GM12878 (cell line): ENCODE data around the gene OR6B3. TPM values are rescaled to one million over a fixed set of nuclear protein-coding genes. Genes with fewer than 3 reads are reported as not detected.

Experiments used
- ATAC-seq: fragments of 200-7000 bp; cut with Tn5 transposase; 3 replicates; pipeline ENCODE4 v1.9.1; 2020; ENCODE audit warnings: mild to moderate bottlenecking, moderate library complexity
- BruUV-seq: library from RNA; stranded (reverse); fragments of 400-500 nt; replicated peaks from 2 replicates; lab custom pipeline; 2021; lab: Mats Ljungman, UMichigan
- CTCF ChIA-PET: fragments of 300-600 bp; sonication (Branson Sonifier 250); formaldehyde crosslinking; extraction: SDS; loops from one replicate; lab custom pipeline; 2021; ENCODE audit warnings: inconsistent platforms; lab: Yijun Ruan, JAX
- POLR2A ChIA-PET: fragments of 350-600 bp; formaldehyde crosslinking; extraction: SDS; loops from one replicate; lab custom pipeline; 2021; ENCODE audit warnings: inconsistent platforms; lab: Charles Lee
- RAD21 ChIA-PET: fragments of 300-600 bp; sonication (Branson Sonifier 250); formaldehyde crosslinking; loops from one replicate; lab custom pipeline; 2023; ENCODE audit warnings: antibody characterized with exemption; ENCODE audit not compliant: unreplicated experiment; lab: Charles Lee
- SMC1A ChIA-PET: fragments of 300-600 bp; sonication (Branson Sonifier 250); formaldehyde crosslinking; loops from one replicate; lab custom pipeline; 2023; ENCODE audit not compliant: unreplicated experiment, uncharacterized antibody; lab: Charles Lee
- DNase-seq: peaks from one replicate; pipeline ENCODE4 v3.0.0-alpha.2; 2011; ENCODE audit warnings: low read depth, low spot score
- FAIRE-seq: peaks from 3 replicates; lab custom pipeline; 2011; peaks lifted over from hg19 to GRCh38; lab: Jason Lieb, UNC
- H2AFZ ChIP-seq: 2 replicates; pipeline ENCODE4 v1.6.0; 2011; ENCODE audit warnings: low read depth, low read length, control low read depth; ENCODE audit not compliant: control insufficient read depth
- H3K27ac ChIP-seq: 2 replicates; pipeline ENCODE4 v1.5.1; 2011; ENCODE audit warnings: control low read depth; ENCODE audit not compliant: control insufficient read depth, insufficient read depth
- H3K27me3 ChIP-seq, 2 experiments: replicated peaks in 1 of 2; 2 replicates each; pipeline versions ENCODE4 v1.6.0 to v1.6.1; 2011; ENCODE audit warnings: low read length in 1 of 2; ENCODE audit not compliant: control insufficient read depth in 2 of 2, insufficient read depth in 2 of 2
- H3K36me3 ChIP-seq, 2 experiments: 2 replicates each; pipeline ENCODE4 v1.5.1; 2011; ENCODE audit warnings: low read length in 1 of 2; ENCODE audit not compliant: control insufficient read depth in 2 of 2, insufficient read depth in 2 of 2
- H3K4me1 ChIP-seq: 2 replicates; pipeline ENCODE4 v1.6.1; 2011; ENCODE audit warnings: mild to moderate bottlenecking, low read length, moderate library complexity, mixed read lengths; ENCODE audit not compliant: control insufficient read depth, insufficient read depth
- H3K4me2 ChIP-seq: 2 replicates; pipeline ENCODE4 v1.6.0; 2011; ENCODE audit warnings: control low read depth; ENCODE audit not compliant: control insufficient read depth, insufficient read depth
- H3K4me3 ChIP-seq: fragments of 200-600 bp; sonication (generic); 2 replicates; pipeline ENCODE4 v1.5.1; 2016
- H3K79me2 ChIP-seq: 2 replicates; pipeline ENCODE4 v1.6.0; 2011; ENCODE audit warnings: low read length; ENCODE audit not compliant: control insufficient read depth, insufficient read depth
- H3K9ac ChIP-seq: 2 replicates; pipeline ENCODE4 v1.8.0; 2011; ENCODE audit warnings: low read length, control low read depth, mixed read lengths; ENCODE audit not compliant: control insufficient read depth, insufficient read depth
- H3K9me3 ChIP-seq: replicated peaks from 3 replicates; pipeline ENCODE4 v1.5.1; 2011; ENCODE audit warnings: mild to moderate bottlenecking, low read length; ENCODE audit not compliant: control insufficient read depth, insufficient read depth
- H4K20me1 ChIP-seq: 2 replicates; pipeline ENCODE4 v1.6.0; 2011; ENCODE audit not compliant: control insufficient read depth, insufficient read depth
- CBX5 ChIP-seq: sonication (generic); IDR thresholded peaks from 2 replicates; pipeline ENCODE4 v1.6.1; 2016; ENCODE audit warnings: low read depth, moderate library complexity, mild to moderate bottlenecking, inconsistent platforms
- EGR1 ChIP-seq, 2 experiments: IDR thresholded peaks; 1 replicate in 1 of 2; 2 replicates in 1 of 2; pipeline ENCODE4 v1.6.1; 2011 to 2012; ENCODE audit warnings: low read depth in 2 of 2, low read length in 2 of 2, borderline replicate concordance in 1 of 2, mild to moderate bottlenecking in 1 of 2, moderate library complexity in 1 of 2
- ESRRA ChIP-seq: IDR thresholded peaks from 2 replicates; pipeline ENCODE4 v1.6.1; 2012; ENCODE audit warnings: mild to moderate bottlenecking, low read length, improper control_type of control experiment
- ETV6 ChIP-seq, 2 experiments: fragments of 450-650 bp in 1 of 2; IDR thresholded peaks in 1 of 2; conservative IDR thresholded peaks in 1 of 2; 2 replicates each; pipeline ENCODE4 v1.6.1; 2014; ENCODE audit warnings: antibody characterized with exemption in 1 of 2, borderline replicate concordance in 1 of 2, low read depth in 1 of 2, mild to moderate bottlenecking in 1 of 2, moderate library complexity in 1 of 2
- FOXM1 ChIP-seq: IDR thresholded peaks from 2 replicates; pipeline ENCODE4 v1.6.1; 2012; ENCODE audit warnings: low read depth, mild to moderate bottlenecking, inconsistent platforms, low read length, moderate library complexity
- GABPA ChIP-seq: IDR thresholded peaks from 2 replicates; pipeline ENCODE4 v1.6.1; 2014; ENCODE audit warnings: antibody characterized with exemption, low read depth, mild to moderate bottlenecking, inconsistent platforms
- HCFC1 ChIP-seq: fragments of 150-350 bp; IDR thresholded peaks from 2 replicates; pipeline ENCODE4 v1.6.1; 2014; ENCODE audit warnings: low read length
- LARP7 ChIP-seq: fragments of 450-650 bp; IDR thresholded peaks from 2 replicates; pipeline ENCODE4 v1.6.1; 2017; ENCODE audit warnings: mild to moderate bottlenecking
- MTA2 ChIP-seq: fragments of 450-650 bp; IDR thresholded peaks from 2 replicates; pipeline ENCODE4 v1.6.1; 2016; ENCODE audit warnings: low read depth, mild to moderate bottlenecking, moderate library complexity
- RCOR1 ChIP-seq: conservative IDR thresholded peaks from 2 replicates; pipeline ENCODE4 v1.6.1; 2012; ENCODE audit warnings: low read depth, low read length, improper control_type of control experiment
- SIN3A ChIP-seq: IDR thresholded peaks from 2 replicates; pipeline ENCODE4 v1.6.1; 2012; ENCODE audit warnings: low read depth, low read length, improper control_type of control experiment
- SREBF1 ChIP-seq: IDR thresholded peaks from 2 replicates; pipeline ENCODE4 v1.6.1; 2012; ENCODE audit warnings: mild to moderate bottlenecking, low read length
- TAF1 ChIP-seq: IDR thresholded peaks from 2 replicates; pipeline ENCODE4 v1.6.1; 2011; ENCODE audit warnings: mild to moderate bottlenecking, low read depth, low read length, borderline replicate concordance
- TARDBP ChIP-seq: IDR thresholded peaks from 2 replicates; pipeline ENCODE4 v1.6.1; 2016; ENCODE audit warnings: borderline replicate concordance
- TCF12 ChIP-seq: IDR thresholded peaks from 2 replicates; pipeline ENCODE4 v1.6.1; 2011; ENCODE audit warnings: low read depth, mild to moderate bottlenecking, low read length
- WRNIP1 ChIP-seq: IDR thresholded peaks from 2 replicates; pipeline ENCODE4 v1.6.1; 2011; ENCODE audit warnings: low read depth, low read length, improper control_type of control experiment, borderline replicate concordance
- ZNF384 ChIP-seq: IDR thresholded peaks from 2 replicates; pipeline ENCODE4 v1.6.1; 2012; ENCODE audit warnings: low read depth, mild to moderate bottlenecking, low read length, improper control_type of control experiment, borderline replicate concordance
- in situ Hi-C: fragments of 300-500 bp; cut with MboI; formaldehyde crosslinking; loops from 9 replicates; pipeline ENCODE4 v1.14.3; 2018; ENCODE audit warnings: mixed read lengths
- intact Hi-C: fragments of 100-400 bp; cut with micrococcal nuclease; formaldehyde crosslinking; loops from one replicate; pipeline ENCODE4 v1.14.2; 2022; ENCODE audit not compliant: unreplicated experiment
- polyA plus RNA-seq, 11 experiments: library from polyadenylated mRNA; depleted of rRNA in 4 of 11; unstranded in 6 of 11; stranded (reverse) in 5 of 11; fragments of >200 nt; fragmentation: Nextera tagmentation in 4 of 11; fragmentation: Illumina TruSeq in 1 of 11; extraction: Ambion mirVana in 4 of 11; extraction: Trizol in 1 of 11; gene quantifications; 1 replicate in 1 of 11; 2 replicates in 10 of 11; pipeline versions ENCODE4 v1.2.1 to v1.2.3, GENCODE V29; 2011 to 2016; ENCODE audit warnings: inconsistent platforms in 2 of 11, missing spikeins in 2 of 11, low read depth in 1 of 11
- total RNA-seq, 4 experiments: library from RNA; depleted of rRNA in 3 of 4; stranded (reverse); fragments of >200 nt in 3 of 4; fragmentation: Illumina TruSeq in 1 of 4; extraction: Trizol in 1 of 4; gene quantifications; 2 replicates each; pipeline versions ENCODE4 v1.2.1 to v1.2.3, GENCODE V29; 2013 to 2021
- TF ChIP-seq, protein P1 (sequence below): fragments of 450-650 bp; IDR thresholded peaks from 2 replicates; pipeline ENCODE4 v1.6.1; 2017; ENCODE audit warnings: mild to moderate bottlenecking, moderate library complexity
- TF ChIP-seq, protein P2 (sequence below): IDR thresholded peaks from 2 replicates; pipeline ENCODE4 v1.6.1; 2011; ENCODE audit warnings: low read depth, mild to moderate bottlenecking, low read length, moderate library complexity, borderline replicate concordance; ENCODE audit errors: extremely low read depth
- TF ChIP-seq, protein P3 (sequence below): fragments of 450-650 bp; IDR thresholded peaks from 2 replicates; pipeline ENCODE4 v1.6.1; 2017; ENCODE audit warnings: low read depth, mild to moderate bottlenecking, moderate library complexity

Gene OR6B3
- total and polyA plus RNA-seq, 10 of the 15 experiments (the other 5 are each of a cell fraction or from before 2014, with no cell fraction given), result not detected

DNA sequence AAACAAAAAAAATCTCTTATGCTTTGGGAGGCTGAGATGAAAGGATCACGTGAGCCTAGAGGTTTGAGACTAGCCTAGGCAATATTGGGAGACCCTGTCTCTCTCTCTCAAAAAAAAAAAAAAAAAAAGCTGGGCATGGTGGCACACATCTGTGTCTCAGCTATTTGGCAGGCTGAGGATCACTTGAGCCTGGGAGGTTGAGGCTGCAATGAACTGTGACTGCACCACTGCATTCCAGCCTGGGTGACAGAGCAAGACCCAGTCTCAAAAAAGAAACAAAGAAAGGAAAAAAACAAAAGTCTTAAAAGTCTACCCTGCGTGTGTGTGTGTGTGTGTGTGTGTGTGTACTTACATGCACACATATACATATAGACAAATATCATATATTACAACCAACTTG is 25.3 kb upstream of the OR6B3 start (continued):
- no peak for TF ChIP-seq TAF1
- TF ChIP-seq EGR1 (IDR thresholded peaks at IDR 0.05; ENCODE audit: borderline replicate concordance in 1 of 2, low read depth in 2 of 2, low read length in 2 of 2), result no peak
- no peak for TF ChIP-seq SREBF1
- no peak for TF ChIP-seq RCOR1
- TF ChIP-seq CBX5, result no peak
- no peak for TF ChIP-seq HCFC1
- TF ChIP-seq ZNF384, result no peak

DNA sequence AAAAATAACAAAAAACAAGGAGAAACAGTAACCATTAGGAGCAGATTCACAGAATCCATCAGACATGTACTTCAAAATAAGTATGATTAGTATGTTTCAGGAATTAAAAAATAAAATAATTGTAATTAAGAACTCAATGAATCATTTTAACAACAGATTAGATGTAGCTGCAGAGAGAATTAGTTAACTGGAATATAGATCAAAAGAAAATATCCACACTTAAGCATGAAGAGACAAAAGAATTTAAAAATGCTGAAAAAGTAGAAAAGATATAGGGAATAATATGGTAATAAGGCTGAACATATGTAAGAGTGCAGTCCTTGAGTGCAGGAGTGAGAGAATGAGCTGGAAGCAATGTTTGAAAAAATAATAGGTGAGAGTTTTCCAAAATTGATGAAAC is 24.1 kb upstream of the OR6B3 start:
- intact Hi-C loops (no loop called here), in situ Hi-C loops (no loop called here)
- H3K4me1 ChIP-seq, result no peaks in the 10 kb centered on the region
- POLR2A ChIA-PET, result no interaction called here
- no peak for ATAC-seq
- SMC1A ChIA-PET, result no interaction called here
- H3K27ac ChIP-seq, result no peak overlapping the region
- no TSS peak for BruUV-seq
- RAD21 ChIA-PET, result no interaction called here
- no peak overlapping the region for H3K9ac ChIP-seq
- no peaks in the 10 kb centered on the region; the same call in 1 of the 3 replicates for H3K9me3 ChIP-seq
- no peak overlapping the region for H3K4me2 ChIP-seq
- DNase-seq, result no peak
- no peak for FAIRE-seq
- H3K27me3 ChIP-seq, result peaks cover 0 to 2% of the 10 kb centered on the region in 2 experiments; a peak in 1 of 4 replicates
- no peaks in the 10 kb centered on the region for H3K36me3 ChIP-seq
- no peaks in the 10 kb centered on the region for H3K79me2 ChIP-seq
- no peak overlapping the region for H3K4me3 ChIP-seq
- CTCF ChIA-PET, result interaction anchor here (1.0 kb wide), 1 partner anchor 16 kb away, joined by 4 read pairs; no protein-coding TSS in a partner anchor
- no peaks in the 10 kb centered on the region for H4K20me1 ChIP-seq
- no peak overlapping the region for H2AFZ ChIP-seq
- no peak for TF ChIP-seq SIN3A
- no peak for TF ChIP-seq MTA2
- no peak for TF ChIP-seq ESRRA
- TF ChIP-seq WRNIP1, result no peak
- no peak for TF ChIP-seq GABPA
- TF ChIP-seq TARDBP, result no peak
- TF ChIP-seq, protein P1, sequence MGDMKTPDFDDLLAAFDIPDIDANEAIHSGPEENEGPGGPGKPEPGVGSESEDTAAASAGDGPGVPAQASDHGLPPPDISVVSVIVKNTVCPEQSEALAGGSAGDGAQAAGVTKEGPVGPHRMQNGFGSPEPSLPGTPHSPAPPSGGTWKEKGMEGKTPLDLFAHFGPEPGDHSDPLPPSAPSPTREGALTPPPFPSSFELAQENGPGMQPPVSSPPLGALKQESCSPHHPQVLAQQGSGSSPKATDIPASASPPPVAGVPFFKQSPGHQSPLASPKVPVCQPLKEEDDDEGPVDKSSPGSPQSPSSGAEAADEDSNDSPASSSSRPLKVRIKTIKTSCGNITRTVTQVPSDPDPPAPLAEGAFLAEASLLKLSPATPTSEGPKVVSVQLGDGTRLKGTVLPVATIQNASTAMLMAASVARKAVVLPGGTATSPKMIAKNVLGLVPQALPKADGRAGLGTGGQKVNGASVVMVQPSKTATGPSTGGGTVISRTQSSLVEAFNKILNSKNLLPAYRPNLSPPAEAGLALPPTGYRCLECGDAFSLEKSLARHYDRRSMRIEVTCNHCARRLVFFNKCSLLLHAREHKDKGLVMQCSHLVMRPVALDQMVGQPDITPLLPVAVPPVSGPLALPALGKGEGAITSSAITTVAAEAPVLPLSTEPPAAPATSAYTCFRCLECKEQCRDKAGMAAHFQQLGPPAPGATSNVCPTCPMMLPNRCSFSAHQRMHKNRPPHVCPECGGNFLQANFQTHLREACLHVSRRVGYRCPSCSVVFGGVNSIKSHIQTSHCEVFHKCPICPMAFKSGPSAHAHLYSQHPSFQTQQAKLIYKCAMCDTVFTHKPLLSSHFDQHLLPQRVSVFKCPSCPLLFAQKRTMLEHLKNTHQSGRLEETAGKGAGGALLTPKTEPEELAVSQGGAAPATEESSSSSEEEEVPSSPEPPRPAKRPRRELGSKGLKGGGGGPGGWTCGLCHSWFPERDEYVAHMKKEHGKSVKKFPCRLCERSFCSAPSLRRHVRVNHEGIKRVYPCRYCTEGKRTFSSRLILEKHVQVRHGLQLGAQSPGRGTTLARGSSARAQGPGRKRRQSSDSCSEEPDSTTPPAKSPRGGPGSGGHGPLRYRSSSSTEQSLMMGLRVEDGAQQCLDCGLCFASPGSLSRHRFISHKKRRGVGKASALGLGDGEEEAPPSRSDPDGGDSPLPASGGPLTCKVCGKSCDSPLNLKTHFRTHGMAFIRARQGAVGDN, result no peak
- no peak for TF ChIP-seq CBX5
- TF ChIP-seq TCF12, result no peak
- TF ChIP-seq, protein P2, sequence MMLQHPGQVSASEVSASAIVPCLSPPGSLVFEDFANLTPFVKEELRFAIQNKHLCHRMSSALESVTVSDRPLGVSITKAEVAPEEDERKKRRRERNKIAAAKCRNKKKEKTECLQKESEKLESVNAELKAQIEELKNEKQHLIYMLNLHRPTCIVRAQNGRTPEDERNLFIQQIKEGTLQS, result no peak
- TF ChIP-seq, protein P3, sequence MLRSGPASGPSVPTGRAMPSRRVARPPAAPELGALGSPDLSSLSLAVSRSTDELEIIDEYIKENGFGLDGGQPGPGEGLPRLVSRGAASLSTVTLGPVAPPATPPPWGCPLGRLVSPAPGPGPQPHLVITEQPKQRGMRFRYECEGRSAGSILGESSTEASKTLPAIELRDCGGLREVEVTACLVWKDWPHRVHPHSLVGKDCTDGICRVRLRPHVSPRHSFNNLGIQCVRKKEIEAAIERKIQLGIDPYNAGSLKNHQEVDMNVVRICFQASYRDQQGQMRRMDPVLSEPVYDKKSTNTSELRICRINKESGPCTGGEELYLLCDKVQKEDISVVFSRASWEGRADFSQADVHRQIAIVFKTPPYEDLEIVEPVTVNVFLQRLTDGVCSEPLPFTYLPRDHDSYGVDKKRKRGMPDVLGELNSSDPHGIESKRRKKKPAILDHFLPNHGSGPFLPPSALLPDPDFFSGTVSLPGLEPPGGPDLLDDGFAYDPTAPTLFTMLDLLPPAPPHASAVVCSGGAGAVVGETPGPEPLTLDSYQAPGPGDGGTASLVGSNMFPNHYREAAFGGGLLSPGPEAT, result no peak
- TF ChIP-seq LARP7, result no peak
- no peak for TF ChIP-seq ETV6 (conservative IDR thresholded peaks at IDR 0.05 in 1 of 2, IDR thresholded peaks at IDR 0.05 in 1 of 2; ENCODE audit: borderline replicate concordance in 1 of 2, low read depth in 1 of 2)
- TF ChIP-seq FOXM1, result no peak
